OCI-LY7 (cell line): ENCODE results near the gene MYO9A. TPM values are rescaled to one million over a fixed set of nuclear protein-coding genes. Genes with fewer than 3 reads are reported as not detected.

Experiments
- BruUV-seq: library from RNA; stranded (reverse); fragments of 400-500 nt; replicated peaks from 2 replicates; lab custom pipeline; 2021; lab: Mats Ljungman, UMichigan
- CTCF ChIA-PET: fragments of 300-600 bp; sonication (Branson Sonifier 250); formaldehyde crosslinking; loops from one replicate; lab custom pipeline; 2022; ENCODE audit warnings: antibody characterized with exemption; ENCODE audit not compliant: unreplicated experiment; lab: Charles Lee
- POLR2A ChIA-PET: fragments of 300-600 bp; sonication (Branson Sonifier 250); formaldehyde crosslinking; loops from one replicate; lab custom pipeline; 2022; ENCODE audit warnings: antibody characterized with exemption; lab: Charles Lee
- DNase-seq: peaks from one replicate; pipeline ENCODE4 v3.0.0-alpha.2; 2015; ENCODE audit warnings: low spot score
- H2AFZ ChIP-seq: fragments of 200-600 bp; sonication (generic), shearing (Covaris generic); 2 replicates; pipeline ENCODE4 v1.6.1; 2014; ENCODE audit warnings: mild to moderate bottlenecking, antibody characterized with exemption, low read length, moderate library complexity
- H3K27ac ChIP-seq: fragments of 200-600 bp; sonication (generic); 2 replicates; pipeline ENCODE4 v1.5.1; 2014; ENCODE audit warnings: mixed run types, low read depth, mild to moderate bottlenecking, moderate library complexity, low read length, inconsistent platforms; ENCODE audit not compliant: poor library complexity, severe bottlenecking
- H3K36me3 ChIP-seq: fragments of 200-600 bp; sonication (generic); 2 replicates; pipeline ENCODE4 v1.6.1; 2014; ENCODE audit warnings: mild to moderate bottlenecking, antibody characterized with exemption, low read length, moderate library complexity, mixed read lengths; ENCODE audit not compliant: insufficient read depth
- H3K4me1 ChIP-seq: fragments of 200-600 bp; sonication (generic); 2 replicates; pipeline ENCODE4 v1.5.1; 2014; ENCODE audit warnings: mild to moderate bottlenecking, low read length; ENCODE audit not compliant: insufficient read depth, poor library complexity, severe bottlenecking
- H3K4me2 ChIP-seq: fragments of 200-600 bp; sonication (generic); 2 replicates; pipeline ENCODE4 v1.6.1; 2014; ENCODE audit warnings: mild to moderate bottlenecking, low read length
- H3K4me3 ChIP-seq: fragments of 200-600 bp; sonication (generic); 2 replicates; pipeline ENCODE4 v1.5.1; 2014; ENCODE audit warnings: mild to moderate bottlenecking, low read depth, low read length; ENCODE audit not compliant: poor library complexity, severe bottlenecking
- H3K79me2 ChIP-seq: fragments of 200-600 bp; sonication (generic); 2 replicates; pipeline ENCODE4 v1.6.1; 2016; ENCODE audit warnings: low read depth, mild to moderate bottlenecking, low read length, moderate library complexity, mixed read lengths; ENCODE audit not compliant: insufficient read depth
- H3K9me2 ChIP-seq: fragments of 200-600 bp; sonication (generic); 2 replicates; pipeline ENCODE4 v1.6.1; 2016; ENCODE audit warnings: mild to moderate bottlenecking, low read length, mixed read lengths; ENCODE audit not compliant: insufficient read depth
- H3K9me3 ChIP-seq: fragments of 200-600 bp; sonication (generic); 2 replicates; pipeline ENCODE4 v1.6.1; 2014; ENCODE audit warnings: mild to moderate bottlenecking, mixed run types, low read length, mixed read lengths
- H4K20me1 ChIP-seq: fragments of 200-600 bp; sonication (generic); 2 replicates; pipeline ENCODE4 v1.6.1; 2014; ENCODE audit warnings: mild to moderate bottlenecking, antibody characterized with exemption, low read length, moderate library complexity, mixed read lengths; ENCODE audit not compliant: insufficient read depth
- EZH2phosphoT487 ChIP-seq: fragments of 200-600 bp; sonication (generic); IDR thresholded peaks from 2 replicates; pipeline ENCODE4 v1.6.1; 2018; ENCODE audit warnings: low read depth, borderline replicate concordance, mild to moderate bottlenecking, mixed run types, antibody characterized with exemption, low read length, moderate library complexity, mixed read lengths
- intact Hi-C: fragments of 100-400 bp; cut with micrococcal nuclease; formaldehyde crosslinking; loops from one replicate; pipeline ENCODE4 v1.10.0; 2022; ENCODE audit not compliant: unreplicated experiment
- total RNA-seq, 2 experiments: library from RNA; depleted of rRNA in 1 of 2; stranded (reverse); fragments of >200 nt in 1 of 2; shearing (Covaris generic) in 1 of 2; gene quantifications; 2 replicates each; pipeline ENCODE4 v1.2.3, GENCODE V29; 2014 to 2022
- TF ChIP-seq, protein P1 (sequence below): fragments of 200-600 bp; sonication (generic); conservative IDR thresholded peaks from 2 replicates; pipeline ENCODE4 v1.5.1; 2014; ENCODE audit warnings: mild to moderate bottlenecking, antibody characterized with exemption, low read length, moderate library complexity, mixed read lengths

The MYO9A gene
- total RNA-seq, 2 experiments from 2014 or later = 26.4 to 125 TPM

DNA sequence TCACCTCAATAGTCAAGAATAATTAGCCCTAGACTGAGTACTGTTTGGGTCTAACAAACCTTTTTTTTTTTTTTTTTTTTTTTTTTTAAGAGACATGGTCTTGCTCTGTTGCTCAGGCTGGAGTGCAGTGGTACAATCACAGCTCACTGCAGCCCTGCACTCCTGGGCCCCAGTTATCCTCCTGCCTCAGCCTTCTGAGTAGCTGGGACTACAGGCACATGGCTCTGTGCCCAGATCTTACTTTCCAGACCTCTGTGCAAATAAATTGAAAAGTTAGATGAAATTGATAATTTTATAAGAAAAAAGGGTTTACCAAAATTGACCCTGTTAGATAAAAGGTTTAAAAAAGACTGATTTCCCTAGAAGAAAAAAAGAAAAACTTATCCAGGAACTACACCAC is 228.6 kb downstream of the MYO9A start:
- H4K20me1 ChIP-seq = no peaks in the 10 kb centered on the region
- TF ChIP-seq, protein P1, sequence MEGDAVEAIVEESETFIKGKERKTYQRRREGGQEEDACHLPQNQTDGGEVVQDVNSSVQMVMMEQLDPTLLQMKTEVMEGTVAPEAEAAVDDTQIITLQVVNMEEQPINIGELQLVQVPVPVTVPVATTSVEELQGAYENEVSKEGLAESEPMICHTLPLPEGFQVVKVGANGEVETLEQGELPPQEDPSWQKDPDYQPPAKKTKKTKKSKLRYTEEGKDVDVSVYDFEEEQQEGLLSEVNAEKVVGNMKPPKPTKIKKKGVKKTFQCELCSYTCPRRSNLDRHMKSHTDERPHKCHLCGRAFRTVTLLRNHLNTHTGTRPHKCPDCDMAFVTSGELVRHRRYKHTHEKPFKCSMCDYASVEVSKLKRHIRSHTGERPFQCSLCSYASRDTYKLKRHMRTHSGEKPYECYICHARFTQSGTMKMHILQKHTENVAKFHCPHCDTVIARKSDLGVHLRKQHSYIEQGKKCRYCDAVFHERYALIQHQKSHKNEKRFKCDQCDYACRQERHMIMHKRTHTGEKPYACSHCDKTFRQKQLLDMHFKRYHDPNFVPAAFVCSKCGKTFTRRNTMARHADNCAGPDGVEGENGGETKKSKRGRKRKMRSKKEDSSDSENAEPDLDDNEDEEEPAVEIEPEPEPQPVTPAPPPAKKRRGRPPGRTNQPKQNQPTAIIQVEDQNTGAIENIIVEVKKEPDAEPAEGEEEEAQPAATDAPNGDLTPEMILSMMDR = no peak
- no peak for TF ChIP-seq EZH2phosphoT487
- no TSS peak for BruUV-seq
- H3K9me2 ChIP-seq = no peaks in the 10 kb centered on the region
- no peaks in the 10 kb centered on the region for H3K79me2 ChIP-seq
- no peak overlapping the region for H3K4me2 ChIP-seq
- CTCF ChIA-PET = no interaction called here
- H2AFZ ChIP-seq = no peak overlapping the region
- intact Hi-C loops = no loop called here
- H3K9me3 ChIP-seq = no peaks in the 10 kb centered on the region
- POLR2A ChIA-PET = interaction anchor here (0.7 kb wide), 1 partner anchor 9 kb away, joined by 5 read pairs; no protein-coding TSS in a partner anchor
- no peak for DNase-seq
- H3K4me3 ChIP-seq = no peak overlapping the region
- no peak overlapping the region for H3K27ac ChIP-seq
- H3K4me1 ChIP-seq = peaks cover 5% of the 10 kb centered on the region
- peaks cover 29% of the 10 kb centered on the region; the same call in 1 of the 2 replicates for H3K36me3 ChIP-seq

DNA sequence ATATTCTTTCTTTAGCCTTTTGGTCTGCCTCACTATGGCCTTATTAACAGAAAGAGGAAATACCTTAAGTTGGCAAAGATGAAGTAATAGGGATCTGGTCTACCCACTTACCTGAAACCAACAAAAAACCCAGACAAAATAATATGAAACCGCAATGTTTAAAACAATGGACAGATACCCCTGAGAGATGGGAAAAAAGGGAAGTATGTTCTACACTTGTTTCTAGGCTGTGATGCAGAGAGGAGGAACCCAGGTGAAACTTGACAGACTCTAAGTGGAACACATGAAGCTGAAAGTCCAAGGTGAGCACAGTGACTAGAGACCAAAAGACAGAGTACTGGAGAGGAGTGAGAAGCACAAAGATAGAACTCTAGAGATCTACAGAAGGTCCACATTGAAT is 229.2 kb downstream of the MYO9A start:
- no peak for TF ChIP-seq EZH2phosphoT487
- TF ChIP-seq, protein P1 = no peak
- no peaks in the 10 kb centered on the region for H3K79me2 ChIP-seq
- no peak overlapping the region for H3K27ac ChIP-seq
- no TSS peak for BruUV-seq
- H3K4me1 ChIP-seq = peaks cover 5% of the 10 kb centered on the region
- intact Hi-C loops = no loop called here
- peaks cover 29% of the 10 kb centered on the region; the same call in 1 of the 2 replicates for H3K36me3 ChIP-seq
- no peak overlapping the region for H3K4me3 ChIP-seq
- CTCF ChIA-PET = no interaction called here
- peak; percentile 25 for DNase-seq
- H3K9me2 ChIP-seq = no peaks in the 10 kb centered on the region
- POLR2A ChIA-PET = no interaction called here
- no peaks in the 10 kb centered on the region for H3K9me3 ChIP-seq
- H4K20me1 ChIP-seq = no peaks in the 10 kb centered on the region
- H2AFZ ChIP-seq = no peak overlapping the region
- H3K4me2 ChIP-seq = no peak overlapping the region

DNA sequence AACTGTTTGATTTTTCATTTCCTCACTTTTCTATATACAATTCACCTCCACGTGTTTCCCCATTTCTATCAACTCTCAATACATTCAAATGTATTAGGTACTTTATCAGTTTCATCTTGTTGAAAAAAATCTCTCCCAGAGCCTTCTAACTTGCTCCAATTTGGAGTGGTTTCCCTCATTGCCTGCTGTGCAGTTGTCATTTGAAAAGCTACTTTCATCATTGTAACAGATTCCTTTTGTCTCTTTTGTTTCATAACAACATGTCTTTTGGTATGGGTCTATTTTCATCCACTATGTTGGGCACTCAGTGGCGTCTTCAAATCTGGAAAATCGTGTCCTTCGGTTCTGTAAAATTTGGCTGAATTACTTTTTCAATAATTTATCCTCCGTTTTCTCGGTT is 232.6 kb downstream of the MYO9A start:
- BruUV-seq = no TSS peak
- H4K20me1 ChIP-seq = no peaks in the 10 kb centered on the region
- peaks cover 23% of the 10 kb centered on the region; the same call in 1 of the 2 replicates for H3K36me3 ChIP-seq
- H3K9me2 ChIP-seq = no peaks in the 10 kb centered on the region
- H3K4me2 ChIP-seq = no peak overlapping the region
- intact Hi-C loops = no loop called here
- no peak overlapping the region for H3K4me3 ChIP-seq
- POLR2A ChIA-PET = interaction anchor here (0.6 kb wide), 1 partner anchor 1162 kb away, joined by 3 read pairs; no protein-coding TSS in a partner anchor
- H3K27ac ChIP-seq = no peak overlapping the region
- no peak overlapping the region for H2AFZ ChIP-seq
- no peak for TF ChIP-seq EZH2phosphoT487
- TF ChIP-seq, protein P1 = no peak
- no peaks in the 10 kb centered on the region for H3K9me3 ChIP-seq
- H3K79me2 ChIP-seq = no peaks in the 10 kb centered on the region
- DNase-seq = no peak
- CTCF ChIA-PET = no interaction called here
- H3K4me1 ChIP-seq = peaks cover 5% of the 10 kb centered on the region
